Hematopoietic multipotent progenitor cell treated with erythropoietin and hydrocortisone succinate and interleukin-3 and kit ligand, for 8 days (in vitro differentiated cells): ENCODE data around the gene TPI1.

Experiments used
- DNase-seq: peaks from one replicate; pipeline ENCODE4 v3.0.0-alpha.2; 2015

The TPI1 gene

GRCh38 chr12:6867413-6868210 lies at the start of gene TPI1:
Gene TPI1 (plus strand): TSS chr12:6867531. CDS start chr12:6867567, 36 bp downstream.
- DNase-seq = peak; percentile 70

GRCh38 chr12:6817662-6818157 lies 49.6 kb upstream of the TPI1 start:
- no peak for DNase-seq

GRCh38 chr12:6818222-6818621 lies 49.1 kb upstream of the TPI1 start:
- no peak for DNase-seq

- no peak for DNase-seq
These were observed 48.7 kb upstream of the TPI1 start for GRCh38 chr12:6818645-6819044.

GRCh38 chr12:6819106-6820030 lies 48.0 kb upstream of the TPI1 start:
- no peak for DNase-seq

GRCh38 chr12:6820166-6820565 lies 47.2 kb upstream of the TPI1 start:
- DNase-seq = no peak

- DNase-seq = no peak
These were observed 45.5 kb upstream of the TPI1 start, which contains the start of gene GPR162 for GRCh38 chr12:6821591-6822425. Gene GPR162 (plus strand): TSS chr12:6821821. CDS start chr12:6823899, 2,078 bp downstream.

- DNase-seq = no peak
These were observed 44.8 kb upstream of the TPI1 start for GRCh38 chr12:6822426-6823135.

- DNase-seq = no peak
These were observed 43.9 kb upstream of the TPI1 start for GRCh38 chr12:6823182-6824084.

GRCh38 chr12:6824085-6824775 lies 43.1 kb upstream of the TPI1 start:
- no peak for DNase-seq

GRCh38 chr12:6824901-6825381 lies 42.4 kb upstream of the TPI1 start:
- no peak for DNase-seq

GRCh38 chr12:6825398-6826124 lies 41.8 kb upstream of the TPI1 start:
- DNase-seq = peak; percentile 74

- no peak for DNase-seq
These were observed 41.1 kb upstream of the TPI1 start for GRCh38 chr12:6826125-6826733.

GRCh38 chr12:6826734-6827436 lies 40.4 kb upstream of the TPI1 start:
- no peak for DNase-seq

GRCh38 chr12:6827437-6827911 lies 39.9 kb upstream of the TPI1 start:
- peak; percentile 50 for DNase-seq

- no peak for DNase-seq
These were observed 39.1 kb upstream of the TPI1 start, which contains the start of gene P3H3 for GRCh38 chr12:6827982-6828780. Gene P3H3 (plus strand): TSS chr12:6828407. CDS start chr12:6828441, 34 bp downstream.
